IMR-90 (cell line): ENCODE measurements around the gene GALNT7. TPM values are rescaled to one million over a fixed set of nuclear protein-coding genes. Genes with fewer than 3 reads are reported as not detected.
A peak's percentile ranks its signal among the peaks of the same experiment; 100 is the strongest.

Experiments used
- ATAC-seq: fragments of 200-7000 bp; cut with Tn5 transposase; 2 replicates; pipeline ENCODE4 v1.9.1; 2020; ENCODE audit warnings: low read depth, mild to moderate bottlenecking, moderate library complexity
- BruUV-seq: library from RNA; stranded (reverse); fragments of 400-500 nt; replicated peaks from 2 replicates; lab custom pipeline; 2021; lab: Mats Ljungman, UMichigan
- CTCF ChIA-PET: fragments of 300-600 bp; formaldehyde crosslinking; extraction: SDS; loops from one replicate; lab custom pipeline; 2021; ENCODE audit warnings: antibody characterized with exemption; lab: Yijun Ruan, JAX
- POLR2A ChIA-PET: fragments of 300-600 bp; sonication (Branson Sonifier 250); formaldehyde crosslinking; loops from one replicate; lab custom pipeline; 2022; ENCODE audit warnings: antibody characterized with exemption; ENCODE audit not compliant: unreplicated experiment; lab: Charles Lee
- DNase-seq: peaks from one replicate; pipeline ENCODE4 v3.0.0; 2013
- H2AFZ ChIP-seq: replicated peaks from 2 replicates; pipeline ENCODE3; 2013; ENCODE audit warnings: low read length, mild to moderate bottlenecking; ENCODE audit not compliant: poor library complexity
- H2AK5ac ChIP-seq: 2 replicates; pipeline ENCODE4 v1.6.1; 2013; ENCODE audit warnings: low read depth, low read length, inconsistent platforms
- H2AK9ac ChIP-seq: replicated peaks from 2 replicates; pipeline ENCODE3; 2013; ENCODE audit warnings: mild to moderate bottlenecking, low read depth, low read length, moderate library complexity; ENCODE audit not compliant: poor library complexity
- H2BK120ac ChIP-seq: 2 replicates; pipeline ENCODE4 v1.6.1; 2013; ENCODE audit warnings: low read depth, low read length, inconsistent platforms
- H2BK15ac ChIP-seq: 3 replicates; pipeline ENCODE4 v1.6.1; 2013; ENCODE audit warnings: low read depth, low read length, inconsistent platforms
- H2BK20ac ChIP-seq: 2 replicates; pipeline ENCODE4 v1.6.1; 2013; ENCODE audit warnings: low read depth, mild to moderate bottlenecking, inconsistent platforms, low read length, moderate library complexity
- H2BK5ac ChIP-seq: 2 replicates; pipeline ENCODE4 v1.6.1; 2013; ENCODE audit warnings: mild to moderate bottlenecking, low read depth, low read length, inconsistent platforms; ENCODE audit not compliant: poor library complexity, severe bottlenecking
- H3K14ac ChIP-seq: replicated peaks from 2 replicates; pipeline ENCODE4 v1.6.1; 2013; ENCODE audit warnings: low read depth, low read length, inconsistent platforms
- H3K18ac ChIP-seq: 2 replicates; pipeline ENCODE4 v1.6.1; 2013; ENCODE audit warnings: low read depth, low read length, control low read depth
- H3K23ac ChIP-seq: 2 replicates; pipeline ENCODE4 v1.6.1; 2013; ENCODE audit warnings: low read depth, low read length, inconsistent platforms
- H3K27ac ChIP-seq: 2 replicates; pipeline ENCODE4 v1.5.1; 2013; ENCODE audit warnings: mild to moderate bottlenecking, control low read depth, low read length; ENCODE audit not compliant: insufficient read depth
- H3K27me3 ChIP-seq: 2 replicates; pipeline ENCODE4 v1.6.1; 2013; ENCODE audit warnings: low read length; ENCODE audit not compliant: control insufficient read depth, insufficient read depth
- H3K36me3 ChIP-seq: 2 replicates; pipeline ENCODE4 v1.6.1; 2013; ENCODE audit warnings: low read length, mixed read lengths; ENCODE audit not compliant: control insufficient read depth, insufficient read depth
- H3K4ac ChIP-seq: 2 replicates; pipeline ENCODE4 v1.6.1; 2013; ENCODE audit warnings: low read depth, low read length, inconsistent platforms
- H3K4me1 ChIP-seq: 2 replicates; pipeline ENCODE4 v1.6.1; 2013; ENCODE audit warnings: low read length, mixed read lengths; ENCODE audit not compliant: control insufficient read depth, insufficient read depth
- H3K4me2 ChIP-seq: 2 replicates; pipeline ENCODE4 v1.6.1; 2013; ENCODE audit warnings: low read depth, mild to moderate bottlenecking, control low read depth, low read length, moderate library complexity
- H3K4me3 ChIP-seq: 2 replicates; pipeline ENCODE4 v1.5.1; 2013; ENCODE audit warnings: low read depth, mild to moderate bottlenecking, control low read depth, low read length, moderate library complexity; ENCODE audit not compliant: insufficient read depth
- H3K56ac ChIP-seq: 2 replicates; pipeline ENCODE4 v1.6.1; 2013; ENCODE audit warnings: low read length, inconsistent platforms; ENCODE audit not compliant: insufficient read depth; ENCODE audit errors: extremely low read depth
- H3K79me1 ChIP-seq, 2 experiments: 2 replicates each; pipeline ENCODE4 v1.6.1; 2013; ENCODE audit warnings: low read length in 2 of 2, inconsistent platforms in 1 of 2, low read depth in 1 of 2
- H3K9ac ChIP-seq: 2 replicates; pipeline ENCODE4 v1.6.1; 2013; ENCODE audit warnings: low read depth, low read length, control low read depth
- H3K9me1 ChIP-seq: 2 replicates; pipeline ENCODE4 v1.6.1; 2013; ENCODE audit warnings: low read length, inconsistent platforms; ENCODE audit not compliant: insufficient read depth
- H3K9me3 ChIP-seq: 2 replicates; pipeline ENCODE4 v1.6.1; 2013; ENCODE audit warnings: low read length; ENCODE audit not compliant: control insufficient read depth, insufficient read depth
- H4K20me1 ChIP-seq: 2 replicates; pipeline ENCODE4 v1.6.1; 2013; ENCODE audit warnings: low read length, inconsistent platforms; ENCODE audit not compliant: insufficient read depth
- H4K5ac ChIP-seq: 2 replicates; pipeline ENCODE4 v1.6.1; 2013; ENCODE audit warnings: mild to moderate bottlenecking, low read depth, low read length, control low read depth
- H4K8ac ChIP-seq, 2 experiments: 2 replicates each; pipeline ENCODE4 v1.6.1; 2013; ENCODE audit warnings: low read depth in 2 of 2, low read length in 2 of 2, control low read depth in 1 of 2, inconsistent platforms in 1 of 2
- H4K91ac ChIP-seq: 2 replicates; pipeline ENCODE4 v1.6.1; 2013; ENCODE audit warnings: low read depth, low read length, inconsistent platforms; ENCODE audit not compliant: insufficient read depth
- CHD1 ChIP-seq: IDR thresholded peaks from 2 replicates; pipeline ENCODE4 v1.6.1; 2012; ENCODE audit warnings: low read depth, low read length, improper control_type of control experiment
- MXI1 ChIP-seq: IDR thresholded peaks from 2 replicates; pipeline ENCODE4 v1.6.1; 2012; ENCODE audit warnings: low read depth, mild to moderate bottlenecking, low read length, moderate library complexity, borderline replicate concordance
- WGBS, 2 experiments: methylation state at CpG; one replicate each; pipeline versions ENCODE4 v1.1.5 to v1.1.7; 2013; ENCODE audit warnings: missing lambda C conversion rate in 2 of 2; ENCODE audit not compliant: insufficient read length in 1 of 2; ENCODE audit errors: extremely low coverage in 2 of 2; 5-methylcytosine and 5-hydroxymethylcytosine counted together
- dilution Hi-C: fragments of 300-500 bp; cut with HindIII; formaldehyde crosslinking; loops from one replicate; pipeline ENCODE4 v1.14.3; 2018; ENCODE audit warnings: low sequenced_read_pairs; ENCODE audit not compliant: unreplicated experiment
- in situ Hi-C: fragments of 300-500 bp; cut with MboI; formaldehyde crosslinking; loops from 3 replicates; pipeline ENCODE4 v1.14.3; 2019; ENCODE audit warnings: low sequenced_read_pairs, inconsistent platforms, mixed read lengths
- intact Hi-C: fragments of 100-400 bp; cut with micrococcal nuclease; formaldehyde crosslinking; loops from 2 replicates; pipeline ENCODE4 v1.10.0; 2022
- microRNA-seq, 2 experiments: library from miRNA; stranded (forward) in 1 of 2; unstranded in 1 of 2; fragments of 10-50 nt in 1 of 2; fragments of <30 nt in 1 of 2; gene quantifications in 1 of 2; microRNA quantifications in 1 of 2; one replicate each; pipeline versions ENCODE3 to v1.1.0; 2013 to 2020; ENCODE audit not compliant: insufficient read depth in 1 of 2, insufficient read length in 1 of 2, unreplicated experiment in 1 of 2
- polyA plus RNA-seq, 3 experiments: library from polyadenylated mRNA; depleted of rRNA; stranded (reverse); fragments of >200 nt; gene quantifications; 2 replicates each; pipeline ENCODE4 v1.2.3, GENCODE V29; 2012; ENCODE audit warnings: low replicate concordance in 1 of 3
- small RNA-seq, 5 experiments: library from RNA; depleted of rRNA; stranded (forward); fragments of <200 nt; gene quantifications; one replicate each; pipeline ENCODE3, GENCODE V24; 2012
- total RNA-seq: library from RNA; depleted of rRNA; stranded (reverse); fragments of >200 nt; gene quantifications from 2 replicates; pipeline ENCODE4 v1.2.3, GENCODE V29; 2012; rRNA removed

GALNT7 gene
- total and polyA plus RNA-seq, 2 of the 4 experiments (the other 2 are of a cell fraction): 19.1 to 31.2 TPM

GRCh38 chr4:173371292-173372192 lies 202.9 kb downstream of the GALNT7 start:
- Histone ChIP-seq H2BK5ac (peak overlapping the region; percentile 61), H2AK5ac (no peak overlapping the region), H4K20me1 (no peaks in the 10 kb centered on the region), H2BK15ac (no peak overlapping the region), H3K79me1 (peaks cover 6 to 13% of the 10 kb centered on the region in 2 experiments), H3K4me1 (no peaks in the 10 kb centered on the region; the same call in 1 of the 2 replicates), H3K4ac (peak overlapping the region; percentile 9), H3K9me1 (no peaks in the 10 kb centered on the region), H3K18ac (peak overlapping the region; percentile 33), H3K56ac (peak overlapping the region; percentile 58), H2BK20ac (no peak overlapping the region), H2BK120ac (0 out of 2 replicates have a peak overlapping the region, but pooled peaks have one; percentile 3), H3K27ac (peak overlapping the region; percentile 57), H3K14ac (peak overlapping the region; percentile 87), H3K27me3 (no peaks in the 10 kb centered on the region), H4K91ac (peak overlapping the region; percentile 42), H3K4me3 (peak overlapping the region; percentile 96), H3K4me2 (peak overlapping the region; percentile 35), H3K23ac (peak overlapping the region; percentile 86), H4K5ac (no peak overlapping the region; the same call in none of the 2 replicates), H3K36me3 (peaks cover 1% of the 10 kb centered on the region; the same call in 1 of the 2 replicates), H3K9me3 (no peaks in the 10 kb centered on the region), H3K9ac (peak overlapping the region; percentile 79), H2AK9ac (peak overlapping the region; percentile 60), H2AFZ (peak overlapping the region; percentile 97), H4K8ac (peak overlapping the region in 1 of 2 experiments; percentile 39; a peak in 1 of 4 replicates)
- POLR2A ChIA-PET: interaction anchor here (0.6 to 1.4 kb wide), 2 partner anchors 37 to 40 kb away, joined by 4 to 12 read pairs; partner anchors contain the start of gene HMGB2
- CTCF ChIA-PET: interaction anchor here (1.0 kb wide), 1 partner anchor 42 kb away, joined by 3 read pairs; no protein-coding TSS in a partner anchor
- whole genome bisulfite sequencing, 2 experiments: 0% methylated on average over 14 of the region's 68 CpGs; no CpG with 5 or more reads in 1 of the 2 experiments
- intact Hi-C loops: loop anchor here (2.0 to 5.0 kb wide), 2 partner anchors 45 to 911 kb away; partner anchors contain the start of genes CEP44 and FBXO8
- BruUV-seq: no TSS peak
- dilution Hi-C loops: no loop called here
- peak; percentile 69 for DNase-seq
- TF ChIP-seq CHD1 (no peak), MXI1 (peak; percentile 65; the same call in 1 of the 2 replicates)
- in situ Hi-C loops: no loop called here
- ATAC-seq: peak; percentile 24

Small RNA genes within 50 kb of the gene (microRNA-seq; reads per million reads assigned to microRNA genes)
- 0 to 0.37 reads per million in 2 experiments for gene MIR548T (ENCODE audit: insufficient read depth in 1 of 2, insufficient read length in 1 of 2, unreplicated experiment in 1 of 2)
- gene RN7SL253P (ENCODE audit: insufficient read depth, insufficient read length): not detected

Small RNA genes within 50 kb of the gene (small RNA-seq; reads per million reads assigned to genes)
- gene MIR548T (0 to 1.4 (median 0) reads per million in 5 experiments), gene RN7SL253P (0 reads per million in 5 experiments)

Other genes with a start within 250 kb of the GALNT7 start
- 49.3 and 112 TPM in 2 replicates for gene HMGB2, start 165.5 kb downstream of the GALNT7 start, total RNA-seq
- gene HMGB2, start 165.5 kb downstream of the GALNT7 start, polyA plus RNA-seq (2012; rRNA removed): 83.2 and 106 TPM in 2 replicates
- 3.8 and 13.9 TPM in 2 replicates for gene SAP30, start 202.1 kb downstream of the GALNT7 start, total RNA-seq
- gene SAP30, start 202.1 kb downstream of the GALNT7 start, polyA plus RNA-seq (2012; rRNA removed): 11.7 and 15.6 TPM in 2 replicates
- under 0.01 TPM in 2 replicates for gene SCRG1, start 230.3 kb downstream of the GALNT7 start, total RNA-seq
- gene SCRG1, start 230.3 kb downstream of the GALNT7 start, polyA plus RNA-seq (2012; rRNA removed): 0.22 and 0.23 TPM in 2 replicates